ENCODE results near the gene OPTC. TPM values are rescaled to one million over a fixed set of nuclear protein-coding genes. Genes with fewer than 3 reads are reported as not detected.

OPTC gene
- total and polyA plus RNA-seq, 11 donors, result not detected

- intact Hi-C loops (cut with DNase I), result loop anchor here (1.0 to 5.0 kb wide), 12 partner anchors 44 to 214 kb away; no protein-coding TSS in a partner anchor
- Histone ChIP-seq H3K4me1 (peaks cover 0 to 46% (median 16%) of the 10 kb centered on the region in 12 donors), H3K27me3 (no peaks in the 10 kb centered on the region), H3K36me3 (peaks cover 0 to 41% (median 5%) of the 10 kb centered on the region in 9 donors), H3K4me3 (peak overlapping the region in 11 of 12 donors; percentile 10 to 54 (median 45)), H3K9me3 (no peaks in the 10 kb centered on the region), H3K27ac (peak overlapping the region; percentile 55 to 90 (median 84))
- DNase-seq, result peak in 1 of 5 donors; percentile 38
- TF ChIP-seq POLR2A (IDR thresholded peaks at IDR 0.05), result no peak
- no peak for TF ChIP-seq CTCF (IDR thresholded peaks at IDR 0.05)
- 80 to 85% (median 84%) methylated on average over 26 to 28 of the region's 28 CpGs for WGBS, 4 donors
- ATAC-seq, result peak in 3 of 4 donors; percentile 3 to 34 (median 23)
Observed at GRCh38 chr1:203486618-203487370, 7.2 kb upstream of the OPTC start.

- 78 to 85% (median 81%) methylated on average over 7 of the region's 7 CpGs for WGBS, 4 donors
- Histone ChIP-seq H3K4me1 (peaks cover 0 to 44% (median 16%) of the 10 kb centered on the region in 12 donors), H3K36me3 (peaks cover 0 to 37% (median 4%) of the 10 kb centered on the region in 9 donors), H3K27me3 (no peaks in the 10 kb centered on the region), H3K9me3 (no peaks in the 10 kb centered on the region), H3K4me3 (no peak overlapping the region), H3K27ac (peak overlapping the region in 2 of 12 donors; percentile 84)
- TF ChIP-seq CTCF (IDR thresholded peaks at IDR 0.05) (no peak), POLR2A (IDR thresholded peaks at IDR 0.05) (no peak)
- ATAC-seq (no peak), DNase-seq (no peak)
- intact Hi-C loops (cut with DNase I), result loop anchor here in 8 of 10 donors (2.0 to 5.0 kb wide), 6 partner anchors 46 to 216 kb away; no protein-coding TSS in a partner anchor
Observed at GRCh38 chr1:203488539-203488938, 5.4 kb upstream of the OPTC start.

- TF ChIP-seq POLR2A (IDR thresholded peaks at IDR 0.05) (no peak), CTCF (IDR thresholded peaks at IDR 0.05) (no peak)
- WGBS, 4 donors, result 96 to 97% (median 96%) methylated on average over 9 of the region's 9 CpGs
- DNase-seq (no peak), ATAC-seq (no peak)
- H3K4me3 ChIP-seq, result no peak overlapping the region
- intact Hi-C loops (cut with DNase I), result no loop called here
- H3K36me3 ChIP-seq, result peaks cover 0 to 16% (median 0%) of the 10 kb centered on the region in 9 donors
- H3K9me3 ChIP-seq, result no peaks in the 10 kb centered on the region
- H3K27me3 ChIP-seq, result no peaks in the 10 kb centered on the region
- peaks cover 0 to 25% (median 14%) of the 10 kb centered on the region in 12 donors for H3K4me1 ChIP-seq
- H3K27ac ChIP-seq, result peak overlapping the region in 1 of 12 donors; percentile 41
Observed at GRCh38 chr1:203490607-203491006, 3.3 kb upstream of the OPTC start.

GRCh38 chr1:203491664-203492063, 2.3 kb upstream of the OPTC start:
- DNase-seq, result no peak
- Histone ChIP-seq H3K4me1 (peaks cover 0 to 21% (median 11%) of the 10 kb centered on the region in 12 donors), H3K36me3 (peaks cover 0 to 5% (median 0%) of the 10 kb centered on the region in 9 donors), H3K27ac (peak overlapping the region in 1 of 12 donors; percentile 41), H3K4me3 (no peak overlapping the region), H3K9me3 (no peaks in the 10 kb centered on the region), H3K27me3 (no peaks in the 10 kb centered on the region)
- intact Hi-C loops (cut with DNase I), result no loop called here
- no peak for TF ChIP-seq CTCF (IDR thresholded peaks at IDR 0.05)
- TF ChIP-seq POLR2A (IDR thresholded peaks at IDR 0.05), result no peak
- WGBS, 4 donors, result 55 to 69% (median 56%) methylated on average over 9 of the region's 9 CpGs
- no peak for ATAC-seq

All from heart left ventricle (tissue), 16 donors.